Measurements from ENCODE around the gene PHACTR3. TPM values are rescaled to one million over a fixed set of nuclear protein-coding genes. Genes with fewer than 3 reads are reported as not detected.

The PHACTR3 gene
- polyA plus RNA-seq, 1 experiment: not detected

GRCh38 chr20:59767656-59768055, 163.3 kb downstream of the PHACTR3 start:
- Histone ChIP-seq H3K27ac (ENCODE audit: low read depth, low read length) (no peak overlapping the region), H3K4me3 (ENCODE audit: low read depth, low read length) (no peak overlapping the region), H3K9me3 (ENCODE audit: control insufficient read depth, insufficient read depth, low read length) (peaks cover 9% of the 10 kb centered on the region), H3K27me3 (ENCODE audit: control insufficient read depth, insufficient read depth, low read length) (no peaks in the 10 kb centered on the region)
- POLR2A ChIA-PET: no interaction called here
- TF ChIP-seq CTCF (IDR thresholded peaks at IDR 0.05; ENCODE audit: low read depth, low read length): no peak
- DNase-seq (ENCODE audit: low read depth, low spot score): no peak
- CTCF ChIA-PET: no interaction called here

GRCh38 chr20:59770270-59770669, 165.9 kb downstream of the PHACTR3 start:
- no peak for DNase-seq (ENCODE audit: low read depth, low spot score)
- TF ChIP-seq CTCF (IDR thresholded peaks at IDR 0.05; ENCODE audit: low read depth, low read length): no peak
- Histone ChIP-seq H3K4me3 (ENCODE audit: low read depth, low read length) (no peak overlapping the region), H3K9me3 (ENCODE audit: control insufficient read depth, insufficient read depth, low read length) (peaks cover 6% of the 10 kb centered on the region), H3K27me3 (ENCODE audit: control insufficient read depth, insufficient read depth, low read length) (no peaks in the 10 kb centered on the region), H3K27ac (ENCODE audit: low read depth, low read length) (no peak overlapping the region)
- CTCF ChIA-PET: no interaction called here
- POLR2A ChIA-PET: no interaction called here

- Histone ChIP-seq H3K9me3 (ENCODE audit: control insufficient read depth, insufficient read depth, low read length) (peaks cover 6% of the 10 kb centered on the region; the same call in 1 of the 2 replicates), H3K27me3 (ENCODE audit: control insufficient read depth, insufficient read depth, low read length) (no peaks in the 10 kb centered on the region), H3K27ac (ENCODE audit: low read depth, low read length) (no peak overlapping the region), H3K4me3 (ENCODE audit: low read depth, low read length) (no peak overlapping the region)
- ChIA-PET POLR2A (no interaction called here), CTCF (no interaction called here)
- no peak for TF ChIP-seq CTCF (IDR thresholded peaks at IDR 0.05; ENCODE audit: low read depth, low read length)
- no peak for DNase-seq (ENCODE audit: low read depth, low spot score)
Measured at GRCh38 chr20:59770851-59771250, 166.5 kb downstream of the PHACTR3 start.

GRCh38 chr20:59771506-59772372, 167.4 kb downstream of the PHACTR3 start:
- Histone ChIP-seq H3K9me3 (ENCODE audit: control insufficient read depth, insufficient read depth, low read length) (peaks cover 6% of the 10 kb centered on the region; the same call in 1 of the 2 replicates), H3K27me3 (ENCODE audit: control insufficient read depth, insufficient read depth, low read length) (no peaks in the 10 kb centered on the region), H3K27ac (ENCODE audit: low read depth, low read length) (no peak overlapping the region), H3K4me3 (ENCODE audit: low read depth, low read length) (no peak overlapping the region)
- POLR2A ChIA-PET: no interaction called here
- CTCF ChIA-PET: no interaction called here
- no peak for DNase-seq (ENCODE audit: low read depth, low spot score)
- TF ChIP-seq CTCF (IDR thresholded peaks at IDR 0.05; ENCODE audit: low read depth, low read length): no peak

- no peak for DNase-seq (ENCODE audit: low read depth, low spot score)
- POLR2A ChIA-PET: no interaction called here
- no peak for TF ChIP-seq CTCF (IDR thresholded peaks at IDR 0.05; ENCODE audit: low read depth, low read length)
- Histone ChIP-seq H3K27ac (ENCODE audit: low read depth, low read length) (no peak overlapping the region), H3K4me3 (ENCODE audit: low read depth, low read length) (no peak overlapping the region), H3K9me3 (ENCODE audit: control insufficient read depth, insufficient read depth, low read length) (peaks cover 3% of the 10 kb centered on the region; the same call in 1 of the 2 replicates), H3K27me3 (ENCODE audit: control insufficient read depth, insufficient read depth, low read length) (no peaks in the 10 kb centered on the region)
- CTCF ChIA-PET: no interaction called here
Measured at GRCh38 chr20:59772373-59772705, 168.0 kb downstream of the PHACTR3 start.

Data from AG04450 (cell line).